HG03469 (cell line): ENCODE results near the gene THSD8.

ENCODE experiments used
- ATAC-seq: cut with Tn5 transposase; IDR thresholded peaks from one replicate; pipeline ENCODE4 v1.9.1; 2021; ENCODE audit warnings: mild to moderate bottlenecking, moderate library complexity, moderate number of reproducible peaks; ENCODE audit not compliant: unreplicated experiment

THSD8 gene

DNA sequence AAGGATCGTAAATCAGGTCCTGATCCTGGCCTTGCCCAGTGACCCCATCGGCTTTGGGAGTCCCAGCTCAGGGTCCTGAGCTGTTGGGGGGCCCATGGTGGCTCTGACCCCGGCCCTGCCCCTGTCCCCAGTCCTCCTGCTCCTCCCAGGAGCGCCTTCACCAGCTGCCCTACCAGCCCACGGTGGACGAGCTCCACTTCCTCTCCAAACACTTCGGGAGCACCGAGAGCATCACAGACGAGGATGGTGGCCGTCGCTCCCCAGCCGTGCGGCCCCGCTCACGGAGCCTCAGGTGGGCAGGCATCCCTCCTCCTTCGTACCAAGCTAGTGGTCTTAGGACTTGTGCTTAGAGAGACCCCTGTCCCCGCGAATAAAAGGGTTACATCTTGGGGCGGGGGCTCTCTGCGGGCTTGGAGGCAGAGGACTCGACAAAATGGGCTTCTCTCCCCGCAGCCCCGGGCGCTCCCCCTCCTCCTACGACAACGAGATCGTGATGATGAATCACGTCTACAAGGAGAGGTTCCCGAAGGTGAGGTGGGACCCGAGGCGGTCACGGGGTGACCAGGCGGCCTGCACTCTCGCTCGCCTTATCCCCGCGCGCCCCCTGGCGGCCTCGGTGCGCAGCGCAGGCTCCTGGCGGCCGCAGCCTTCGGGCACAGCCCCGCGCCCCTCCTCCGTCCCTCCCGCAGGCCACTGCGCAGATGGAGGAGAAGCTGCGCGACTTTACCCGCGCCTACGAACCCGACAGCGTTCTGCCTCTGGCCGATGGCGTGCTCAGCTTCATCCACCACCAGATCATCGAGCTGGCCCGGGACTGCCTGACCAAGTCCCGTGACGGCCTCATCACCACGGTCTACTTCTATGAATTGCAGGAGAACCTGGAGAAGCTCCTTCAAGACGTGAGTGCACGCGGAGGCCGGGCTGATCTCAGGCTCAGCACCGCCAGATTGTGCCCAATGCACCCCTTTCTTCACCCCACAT is 45.6 kb downstream of the THSD8 start:
- no peak for ATAC-seq
